ENCODE measurements around the gene SMC3.
A peak's percentile ranks its signal among the peaks of the same experiment; 100 is the strongest.

Gene SMC3

GRCh38 chr10:110567201-110568054 is at the start of gene SMC3:
Gene SMC3 (plus strand): TSS chr10:110567695. CDS start chr10:110567817, 122 bp downstream.
- peak; percentile 86 for DNase-seq (ENCODE audit: low spot score)
- TF ChIP-seq, protein P1, sequence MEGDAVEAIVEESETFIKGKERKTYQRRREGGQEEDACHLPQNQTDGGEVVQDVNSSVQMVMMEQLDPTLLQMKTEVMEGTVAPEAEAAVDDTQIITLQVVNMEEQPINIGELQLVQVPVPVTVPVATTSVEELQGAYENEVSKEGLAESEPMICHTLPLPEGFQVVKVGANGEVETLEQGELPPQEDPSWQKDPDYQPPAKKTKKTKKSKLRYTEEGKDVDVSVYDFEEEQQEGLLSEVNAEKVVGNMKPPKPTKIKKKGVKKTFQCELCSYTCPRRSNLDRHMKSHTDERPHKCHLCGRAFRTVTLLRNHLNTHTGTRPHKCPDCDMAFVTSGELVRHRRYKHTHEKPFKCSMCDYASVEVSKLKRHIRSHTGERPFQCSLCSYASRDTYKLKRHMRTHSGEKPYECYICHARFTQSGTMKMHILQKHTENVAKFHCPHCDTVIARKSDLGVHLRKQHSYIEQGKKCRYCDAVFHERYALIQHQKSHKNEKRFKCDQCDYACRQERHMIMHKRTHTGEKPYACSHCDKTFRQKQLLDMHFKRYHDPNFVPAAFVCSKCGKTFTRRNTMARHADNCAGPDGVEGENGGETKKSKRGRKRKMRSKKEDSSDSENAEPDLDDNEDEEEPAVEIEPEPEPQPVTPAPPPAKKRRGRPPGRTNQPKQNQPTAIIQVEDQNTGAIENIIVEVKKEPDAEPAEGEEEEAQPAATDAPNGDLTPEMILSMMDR (IDR thresholded peaks at IDR 0.05; ENCODE audit: extremely low read depth, missing control alignments): no peak

DNA sequence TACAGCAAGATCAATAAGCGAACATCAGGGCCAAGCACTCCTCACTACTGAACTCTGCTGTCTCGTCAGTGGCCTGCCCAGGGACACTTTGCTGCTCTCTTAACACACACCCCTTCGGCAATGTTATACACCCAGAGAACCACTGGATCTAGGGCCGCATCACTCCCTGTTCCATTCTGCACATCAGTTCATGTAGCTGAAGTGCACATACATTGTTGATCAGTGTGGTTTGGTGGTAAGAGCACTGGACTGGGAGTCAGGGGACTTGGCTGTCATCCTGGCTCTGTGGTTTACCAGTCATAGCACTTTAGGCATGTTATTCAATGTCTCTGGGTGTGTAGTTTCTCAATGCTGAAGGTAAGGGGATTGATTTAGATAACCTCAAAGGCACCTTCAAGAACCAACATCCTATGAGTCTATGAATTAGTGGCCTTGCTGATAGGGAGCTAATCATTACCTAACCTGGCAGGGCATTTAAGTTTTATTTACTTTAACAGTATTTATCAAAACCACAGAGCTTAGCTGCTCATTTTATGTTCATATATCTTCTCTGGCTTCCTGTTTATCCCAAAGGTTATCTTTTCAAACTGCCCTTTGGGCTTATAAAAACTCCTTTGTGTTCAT is 45.0 kb upstream of the SMC3 start:
- DNase-seq (ENCODE audit: low spot score): no peak
- TF ChIP-seq, protein P1 (IDR thresholded peaks at IDR 0.05; ENCODE audit: extremely low read depth, missing control alignments): no peak

GRCh38 chr10:110523736-110524135 is 43.8 kb upstream of the SMC3 start:
- TF ChIP-seq, protein P1 (IDR thresholded peaks at IDR 0.05; ENCODE audit: extremely low read depth, missing control alignments): no peak
- DNase-seq (ENCODE audit: low spot score): no peak

GRCh38 chr10:110524179-110524858 is 43.2 kb upstream of the SMC3 start:
- no peak for DNase-seq (ENCODE audit: low spot score)
- TF ChIP-seq, protein P1 (IDR thresholded peaks at IDR 0.05; ENCODE audit: extremely low read depth, missing control alignments): no peak

GRCh38 chr10:110524859-110525232 is 42.6 kb upstream of the SMC3 start:
- DNase-seq (ENCODE audit: low spot score): no peak
- TF ChIP-seq, protein P1 (IDR thresholded peaks at IDR 0.05; ENCODE audit: extremely low read depth, missing control alignments): no peak

DNA sequence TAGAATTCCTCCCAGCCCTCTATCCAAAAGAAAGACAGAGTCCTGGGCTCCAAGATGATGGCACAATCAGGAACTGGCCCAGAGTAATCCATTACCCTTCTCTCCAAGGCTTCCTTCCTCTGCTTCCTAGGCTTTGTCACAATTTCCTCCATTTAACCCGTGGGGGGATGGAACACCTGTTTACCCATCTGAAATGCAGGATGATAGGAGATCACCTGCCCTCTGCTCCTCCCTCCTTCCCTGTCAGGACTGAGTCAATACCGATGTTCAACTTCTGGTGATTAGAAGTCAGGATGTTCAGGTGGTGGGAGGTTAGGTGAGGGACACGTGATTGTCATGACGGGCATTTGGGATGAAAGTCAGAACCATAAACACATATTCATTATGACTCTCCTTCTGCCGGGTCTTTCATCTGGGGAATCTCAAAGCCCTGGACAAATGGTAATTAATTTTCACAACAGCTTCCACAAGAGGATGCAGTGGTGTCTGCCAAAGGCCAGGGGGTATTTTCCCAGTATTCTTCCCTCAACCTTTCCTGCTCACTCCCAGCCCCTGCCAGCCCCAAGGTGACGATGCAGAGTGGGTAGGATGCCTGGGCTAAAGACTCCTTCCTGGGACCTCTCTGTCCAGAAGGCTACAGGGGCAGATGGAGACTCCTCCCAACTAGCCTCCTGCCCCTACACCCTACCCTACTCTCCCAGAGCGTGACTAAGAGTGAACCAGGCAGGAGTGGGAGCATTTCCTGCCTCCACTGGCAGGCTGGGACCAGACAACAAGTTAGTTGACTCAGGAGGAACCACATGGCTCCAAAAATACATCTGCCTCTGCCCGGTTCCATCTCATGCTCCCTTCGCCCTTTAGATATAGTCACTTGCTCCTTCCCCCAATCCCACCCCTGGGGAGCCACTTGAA is 41.9 kb upstream of the SMC3 start:
- TF ChIP-seq, protein P1 (IDR thresholded peaks at IDR 0.05; ENCODE audit: extremely low read depth, missing control alignments): no peak
- DNase-seq (ENCODE audit: low spot score): no peak
